Pancreas (tissue), 10 donors: ENCODE measurements around the gene PTPRG. TPM values are rescaled to one million over a fixed set of nuclear protein-coding genes. Genes with fewer than 3 reads are reported as not detected.
A peak's percentile ranks its signal among the peaks of the same experiment; 100 is the strongest.

Experiments used
- ATAC-seq, 4 donors: fragments of 200-7000 bp; cut with Tn5 transposase; one replicate each; pipeline versions ENCODE4 v1.8.0 to v1.9.1; 2020; ENCODE audit warnings: mild to moderate bottlenecking in 4 of 4, moderate library complexity in 4 of 4
- DNase-seq, 6 donors: peaks; one replicate each; pipeline ENCODE4 v3.0.0-alpha.2; 2020
- FAIRE-seq: peaks from 2 replicates; lab custom pipeline; 2012; peaks lifted over from hg19 to GRCh38; lab: Jason Lieb, UNC
- H3K27ac ChIP-seq, 4 donors: fragments of 200-600 bp; sonication (generic); 1 replicate in 3 of 4; 2 replicates in 1 of 4; pipeline versions ENCODE4 v1.5.0 to v1.8.0; 2020
- H3K27me3 ChIP-seq, 4 donors: fragments of 200-600 bp; one replicate each; pipeline ENCODE4 v1.8.0; 2021
- H3K36me3 ChIP-seq, 3 donors: fragments of 200-600 bp; sonication (generic) in 1 of 3; one replicate each; pipeline versions ENCODE4 v1.5.0 to v1.8.0; 2020 to 2021
- H3K4me1 ChIP-seq, 3 donors: fragments of 200-600 bp; one replicate each; pipeline ENCODE4 v1.8.0; 2021
- H3K4me3 ChIP-seq, 4 donors: fragments of 200-600 bp; sonication (generic) in 2 of 4; one replicate each; pipeline versions ENCODE4 v1.5.0 to v1.8.0; 2020 to 2021
- H3K9me3 ChIP-seq, 4 donors: fragments of 200-600 bp; one replicate each; pipeline ENCODE4 v1.8.0; 2021
- WGBS, 2 donors: extraction: QIAGEN DNeasy Blood & Tissue Kit; methylation state at CpG; one replicate each; pipeline ENCODE4 v1.1.7; 2013; 5-methylcytosine and 5-hydroxymethylcytosine counted together
- intact Hi-C, 3 donors: fragments of 100-400 bp; cut with DNase I; formaldehyde crosslinking; loops; one replicate each; pipeline versions ENCODE4 v1.11.1 to v1.14.2; 2022
- polyA plus RNA-seq, 2 donors: library from polyadenylated mRNA; stranded (reverse); fragments of 200-250 nt; gene quantifications; one replicate each; pipeline ENCODE4 v1.2.3, GENCODE V29; 2013
- total RNA-seq, 6 donors: library from RNA; stranded (reverse); fragmentation: NEBNext Ultra II Directional in 4 of 6; extraction: Animal tissue kit (Norgen Biotek cat#: 25700) in 4 of 6; gene quantifications; one replicate each; pipeline versions ENCODE4 v1.2.1 to v1.2.4, GENCODE V29; 2021 to 2023
- TF ChIP-seq, protein P1 (sequence below), 4 donors: fragments of 200-600 bp; sonication (generic) in 3 of 4; IDR thresholded peaks; one replicate each; pipeline versions ENCODE4 v1.5.0 to v1.8.0; 2021; ENCODE audit warnings: antibody characterized with exemption in 4 of 4
- donor health status: healthy with polysubstance abuse.
- donor health status: DM: no; HTN: no; CAD: no; lungs with moderate emphysema.
- donor health status: DM: no; HTN: no; CAD: no.
- donor health status: control.
- donor health status: control.
- donor health status: Bipolar disorder and iron deficiency.
- donor health status: DM: yes; HTN: yes; CAD: no.
- donor health status: DM: no; HTN: no; CAD: no.
- donor health status: DM: no; HTN: no; CAD: no.
- donor health status: DM: yes; HTN: yes; CAD: no.

The PTPRG gene
- total and polyA plus RNA-seq, 8 donors = 2.8 to 20.5 (median 9.5) TPM

DNA sequence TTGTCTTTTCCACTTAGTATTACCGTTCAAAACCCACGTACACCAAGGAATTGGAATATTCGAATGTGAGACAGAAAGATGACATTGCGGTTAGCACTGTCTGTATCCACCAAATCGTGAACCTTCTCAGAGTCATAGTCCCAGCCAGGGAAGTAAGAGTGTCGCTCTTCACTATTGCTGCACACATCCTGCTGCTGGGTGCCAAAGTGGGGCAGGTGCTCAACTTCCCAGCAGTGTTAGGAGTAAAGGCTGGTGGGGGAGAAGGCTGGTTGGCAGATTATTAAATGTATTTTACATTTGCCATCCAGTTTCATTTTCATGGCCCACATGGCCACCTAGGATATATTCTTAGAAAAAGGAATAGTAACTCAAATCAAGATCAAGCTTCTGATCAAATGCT lies 65.1 kb downstream of the PTPRG start:
- 38 to 52% methylated on average over 6 of the region's 6 CpGs for WGBS, 2 donors
- no peak for FAIRE-seq
- DNase-seq = peak; percentile 54 to 68 (median 60)
- Histone ChIP-seq H3K4me1 (peaks cover 3 to 24% (median 16%) of the 10 kb centered on the region in 3 donors), H3K9me3 (no peaks in the 10 kb centered on the region), H3K27ac (no peak overlapping the region), H3K4me3 (peak overlapping the region in 1 of 4 donors; percentile 8), H3K36me3 (no peaks in the 10 kb centered on the region), H3K27me3 (no peaks in the 10 kb centered on the region)
- ATAC-seq = peak; percentile 93 to 98 (median 96)
- TF ChIP-seq, protein P1, sequence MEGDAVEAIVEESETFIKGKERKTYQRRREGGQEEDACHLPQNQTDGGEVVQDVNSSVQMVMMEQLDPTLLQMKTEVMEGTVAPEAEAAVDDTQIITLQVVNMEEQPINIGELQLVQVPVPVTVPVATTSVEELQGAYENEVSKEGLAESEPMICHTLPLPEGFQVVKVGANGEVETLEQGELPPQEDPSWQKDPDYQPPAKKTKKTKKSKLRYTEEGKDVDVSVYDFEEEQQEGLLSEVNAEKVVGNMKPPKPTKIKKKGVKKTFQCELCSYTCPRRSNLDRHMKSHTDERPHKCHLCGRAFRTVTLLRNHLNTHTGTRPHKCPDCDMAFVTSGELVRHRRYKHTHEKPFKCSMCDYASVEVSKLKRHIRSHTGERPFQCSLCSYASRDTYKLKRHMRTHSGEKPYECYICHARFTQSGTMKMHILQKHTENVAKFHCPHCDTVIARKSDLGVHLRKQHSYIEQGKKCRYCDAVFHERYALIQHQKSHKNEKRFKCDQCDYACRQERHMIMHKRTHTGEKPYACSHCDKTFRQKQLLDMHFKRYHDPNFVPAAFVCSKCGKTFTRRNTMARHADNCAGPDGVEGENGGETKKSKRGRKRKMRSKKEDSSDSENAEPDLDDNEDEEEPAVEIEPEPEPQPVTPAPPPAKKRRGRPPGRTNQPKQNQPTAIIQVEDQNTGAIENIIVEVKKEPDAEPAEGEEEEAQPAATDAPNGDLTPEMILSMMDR (IDR thresholded peaks at IDR 0.05) = no peak
- intact Hi-C loops = no loop called here

DNA sequence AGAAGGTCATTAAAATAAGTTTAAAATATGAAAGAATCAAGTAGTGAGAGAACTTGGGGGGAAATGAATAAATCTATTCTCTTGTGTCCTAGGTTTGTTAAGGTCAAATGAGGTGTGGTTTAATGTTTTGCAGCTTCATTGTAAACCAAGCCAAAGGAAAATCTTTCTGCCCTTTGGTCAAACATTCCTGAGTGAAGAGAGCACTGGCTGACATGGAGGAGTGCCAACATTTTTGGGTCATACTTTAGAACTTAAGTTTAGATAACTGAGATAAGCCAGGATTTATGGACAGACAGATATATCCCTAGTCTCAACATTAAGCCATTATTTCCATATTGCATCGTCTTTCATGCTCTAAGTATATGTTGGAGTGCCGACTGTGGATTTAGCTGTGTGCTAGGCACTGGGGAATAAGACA lies 66.4 kb downstream of the PTPRG start:
- ATAC-seq (peak in 3 of 4 donors; percentile 38 to 65 (median 46)), FAIRE-seq (peak; percentile 9), DNase-seq (peak in 2 of 6 donors; percentile 21 to 28)
- Histone ChIP-seq H3K27me3 (no peaks in the 10 kb centered on the region), H3K36me3 (no peaks in the 10 kb centered on the region), H3K4me1 (peaks cover 3 to 24% (median 16%) of the 10 kb centered on the region in 3 donors), H3K27ac (no peak overlapping the region), H3K9me3 (no peaks in the 10 kb centered on the region), H3K4me3 (no peak overlapping the region)
- TF ChIP-seq, protein P1 (IDR thresholded peaks at IDR 0.05) = no peak
- intact Hi-C loops = no loop called here
- 59 to 67% methylated on average over 2 of the region's 2 CpGs for WGBS, 2 donors

DNA sequence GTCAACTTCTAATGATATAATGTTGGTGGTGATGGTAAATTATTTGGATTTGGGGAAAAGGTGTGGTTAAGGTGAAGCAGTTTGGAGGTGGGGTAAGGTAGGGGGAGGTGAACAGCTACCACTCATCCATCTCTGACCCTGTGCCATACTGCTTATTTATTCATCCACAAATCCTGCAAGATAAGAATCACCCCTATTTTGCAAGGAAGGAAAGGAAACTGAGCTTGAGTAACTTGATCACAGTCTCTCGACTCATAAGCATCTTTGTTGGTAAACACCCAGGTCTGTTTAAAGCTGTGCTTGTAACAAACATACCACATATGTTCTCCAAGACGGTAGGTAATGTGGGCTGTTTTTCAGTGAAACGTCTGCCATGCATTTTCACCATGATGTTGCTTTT lies 67.3 kb downstream of the PTPRG start:
- Histone ChIP-seq H3K27ac (no peak overlapping the region), H3K4me1 (peaks cover 3 to 24% (median 16%) of the 10 kb centered on the region in 3 donors), H3K27me3 (no peaks in the 10 kb centered on the region), H3K4me3 (no peak overlapping the region), H3K36me3 (no peaks in the 10 kb centered on the region), H3K9me3 (no peaks in the 10 kb centered on the region)
- TF ChIP-seq, protein P1 (IDR thresholded peaks at IDR 0.05) = no peak
- no peak for FAIRE-seq
- WGBS, 2 donors = 87 to 89% methylated on average over 3 of the region's 3 CpGs
- ATAC-seq = no peak
- DNase-seq = no peak
- intact Hi-C loops = no loop called here

DNA sequence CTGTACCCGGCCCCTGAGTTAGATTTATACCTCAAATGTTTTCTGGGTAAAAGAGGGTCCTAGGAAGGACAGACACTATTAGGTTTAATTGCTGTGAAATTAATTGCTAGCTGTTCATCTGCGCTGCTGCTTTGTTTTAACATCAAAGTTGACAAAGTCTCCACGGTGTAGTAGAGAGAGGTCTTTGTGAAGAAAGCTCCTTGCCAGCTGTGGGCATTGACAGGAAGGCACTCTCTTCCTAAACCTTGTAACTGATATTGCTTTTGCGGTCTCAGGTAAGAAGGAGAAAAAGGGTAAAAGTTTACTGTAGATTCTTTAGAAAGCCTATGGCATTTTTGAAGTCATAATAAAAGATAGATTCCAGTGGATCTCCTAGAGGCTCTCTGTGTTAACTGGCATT lies 68.1 kb downstream of the PTPRG start:
- no peak overlapping the region for H3K4me3 ChIP-seq
- TF ChIP-seq, protein P1 (IDR thresholded peaks at IDR 0.05) = no peak
- DNase-seq = no peak
- intact Hi-C loops = no loop called here
- no peak for FAIRE-seq
- H3K27me3 ChIP-seq = no peaks in the 10 kb centered on the region
- H3K9me3 ChIP-seq = no peaks in the 10 kb centered on the region
- peaks cover 3 to 24% (median 16%) of the 10 kb centered on the region in 3 donors for H3K4me1 ChIP-seq
- no peaks in the 10 kb centered on the region for H3K36me3 ChIP-seq
- WGBS, 2 donors = 89 to 92% methylated on average over 4 of the region's 4 CpGs
- no peak overlapping the region for H3K27ac ChIP-seq
- no peak for ATAC-seq

DNA sequence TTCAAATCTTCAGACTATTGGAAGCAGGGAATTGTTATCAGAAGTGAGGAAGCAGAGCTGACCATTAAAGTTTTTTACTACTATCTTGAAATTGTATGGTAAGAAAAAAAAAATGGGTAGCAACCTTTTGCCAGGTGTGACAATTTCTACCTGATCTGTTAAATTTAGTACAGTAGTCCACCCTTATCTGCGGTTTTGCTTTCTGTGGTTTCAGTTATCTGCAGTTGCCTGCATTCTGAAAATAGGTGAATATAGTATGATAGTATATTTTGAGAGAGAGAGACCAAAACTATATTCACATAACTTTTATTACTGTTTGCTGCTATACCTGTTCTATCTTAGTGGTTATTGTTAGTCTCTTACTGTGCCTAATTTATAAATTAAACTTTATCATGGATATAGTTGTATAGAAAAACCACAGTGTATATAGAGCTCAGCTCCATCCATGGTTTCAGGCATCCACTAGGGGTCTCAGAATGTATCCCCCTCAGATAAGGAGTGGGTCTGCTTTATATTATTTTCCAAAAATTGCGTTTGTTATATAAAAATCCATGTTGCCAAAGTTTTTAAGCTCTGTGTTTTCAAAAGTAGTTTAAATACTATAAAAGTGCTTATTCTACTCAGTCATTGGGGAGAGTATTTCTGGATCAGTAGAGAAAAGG lies 69.9 kb downstream of the PTPRG start:
- FAIRE-seq (no peak), DNase-seq (no peak), ATAC-seq (no peak)
- Histone ChIP-seq H3K27me3 (no peaks in the 10 kb centered on the region), H3K9me3 (no peaks in the 10 kb centered on the region), H3K36me3 (no peaks in the 10 kb centered on the region), H3K4me3 (no peak overlapping the region), H3K4me1 (peaks cover 7 to 27% (median 14%) of the 10 kb centered on the region in 3 donors), H3K27ac (no peak overlapping the region)
- TF ChIP-seq, protein P1 (IDR thresholded peaks at IDR 0.05) = no peak
- intact Hi-C loops = no loop called here
- 71 to 76% methylated on average over 2 of the region's 2 CpGs for WGBS, 2 donors
